CD4-positive, alpha-beta T cell (primary cell): ENCODE results near the gene SGIP1. TPM values are rescaled to one million over a fixed set of nuclear protein-coding genes. Genes with fewer than 3 reads are reported as not detected.

Experiments used
- ATAC-seq: fragments of 200-7000 bp; cut with Tn5 transposase; one replicate; pipeline ENCODE4 v1.10.0; 2022; ENCODE audit warnings: mild to moderate bottlenecking; ENCODE audit not compliant: poor library complexity
- CTCF ChIA-PET: fragments of 350-600 bp; sonication (Branson Sonifier 250); formaldehyde crosslinking; loops from one replicate; lab custom pipeline; 2021; ENCODE audit warnings: antibody characterized with exemption, inconsistent platforms; lab: Charles Lee
- POLR2A ChIA-PET: fragments of 350-600 bp; sonication (Branson Sonifier 250); formaldehyde crosslinking; loops from one replicate; lab custom pipeline; 2021; ENCODE audit warnings: antibody characterized with exemption, inconsistent platforms; lab: Charles Lee
- DNase-seq, 14 experiments: peaks; one replicate each; pipeline ENCODE4 v3.0.0-alpha.2; 2013 to 2020; ENCODE audit warnings: mixed read lengths in 2 of 14
- H3K27ac ChIP-seq, 2 donors: one replicate each; pipeline versions ENCODE4 v1.5.1 to v1.7.0; 2013; ENCODE audit warnings: low read length in 2 of 2, low read depth in 1 of 2, mild to moderate bottlenecking in 1 of 2
- H3K27me3 ChIP-seq, 2 experiments: 1 replicate in 1 of 2; 2 replicates in 1 of 2; pipeline versions ENCODE4 v1.6.1 to v1.7.0; 2013; ENCODE audit warnings: low read length in 2 of 2, control low read depth in 1 of 2, mild to moderate bottlenecking in 1 of 2, moderate library complexity in 1 of 2; ENCODE audit not compliant: insufficient read depth in 2 of 2, control insufficient read depth in 1 of 2
- H3K36me3 ChIP-seq: one replicate; pipeline ENCODE4 v1.6.1; 2013; ENCODE audit warnings: low read length, control low read depth; ENCODE audit not compliant: insufficient read depth
- H3K4me1 ChIP-seq: one replicate; pipeline ENCODE4 v1.6.1; 2013; ENCODE audit warnings: low read length, control low read depth; ENCODE audit not compliant: insufficient read depth
- H3K4me3 ChIP-seq: one replicate; pipeline ENCODE4 v1.5.1; 2013; ENCODE audit warnings: mild to moderate bottlenecking, low read length, moderate library complexity
- H3K9me3 ChIP-seq, 2 experiments: 1 replicate in 1 of 2; 2 replicates in 1 of 2; pipeline versions ENCODE4 v1.6.1 to v1.7.0; 2013; ENCODE audit warnings: low read length in 2 of 2, mild to moderate bottlenecking in 2 of 2, control low read depth in 1 of 2, moderate library complexity in 1 of 2; ENCODE audit not compliant: control insufficient read depth in 1 of 2, insufficient read depth in 1 of 2
- H3K27ac Mint-ChIP-seq: one replicate; pipeline ENCODE4 v1.8.0; 2020; ENCODE audit warnings: mixed read lengths
- H3K27me3 Mint-ChIP-seq: one replicate; pipeline ENCODE4 v1.8.0; 2021; ENCODE audit warnings: mixed read lengths
- H3K36me3 Mint-ChIP-seq: one replicate; pipeline ENCODE4 v1.8.0; 2021; ENCODE audit warnings: low read depth, mixed read lengths
- H3K4me1 Mint-ChIP-seq: one replicate; pipeline ENCODE4 v1.8.0; 2021; ENCODE audit warnings: low read depth, mixed read lengths
- H3K4me3 Mint-ChIP-seq: one replicate; pipeline ENCODE4 v1.8.0; 2020; ENCODE audit warnings: mild to moderate bottlenecking, mixed read lengths
- H3K9me3 Mint-ChIP-seq: one replicate; pipeline ENCODE4 v1.8.0; 2020; ENCODE audit warnings: mixed read lengths
- intact Hi-C, 2 experiments: fragments of 100-400 bp; cut with DNase I in 1 of 2; cut with micrococcal nuclease in 1 of 2; formaldehyde crosslinking; loops; one replicate each; pipeline versions ENCODE4 v1.15.1 to v1.9.0; 2023 to 2025; cut with DNase I, micrococcal nuclease
- total RNA-seq, 174 experiments: library from RNA in 2 of 174; stranded (reverse) in 2 of 174; gene quantifications; one replicate each; pipeline ENCODE4 v1.2.3 and lab custom pipeline; 2021 to 2026
- TF ChIP-seq, protein P1 (sequence below): fragments of 200-600 bp; IDR thresholded peaks from one replicate; pipeline ENCODE4 v1.8.0; 2022; ENCODE audit warnings: antibody characterized with exemption, mild to moderate bottlenecking

The SGIP1 gene
- total RNA-seq, 2 experiments from 2014 or later: 0.84 TPM; not detected in 1

DNA sequence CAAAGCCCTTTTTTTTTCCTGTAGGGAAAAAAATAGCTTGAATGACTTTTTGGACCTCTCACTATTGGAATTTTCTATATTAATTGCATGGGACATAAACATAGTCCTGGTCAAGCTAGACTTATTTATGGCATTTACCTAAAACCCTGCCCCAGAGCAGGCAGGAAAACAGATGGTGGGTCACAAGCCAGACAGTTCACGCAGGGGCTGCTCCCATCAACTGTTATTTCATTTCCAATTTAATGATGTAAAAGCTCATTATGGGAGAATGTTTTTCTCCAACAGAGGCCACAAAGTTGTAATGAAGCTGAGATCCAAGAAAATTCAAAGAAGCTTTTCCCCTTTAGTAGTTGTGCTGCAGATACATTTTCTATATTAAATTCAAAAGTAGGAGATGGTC is 99.2 kb downstream of the SGIP1 start:
- Mint-ChIP-seq H3K27me3 (peaks cover 4% of the 10 kb centered on the region), H3K9me3 (no peaks in the 10 kb centered on the region), H3K27ac (no peak overlapping the region), H3K4me3 (no peak overlapping the region), H3K36me3 (no peaks in the 10 kb centered on the region), H3K4me1 (no peaks in the 10 kb centered on the region)
- ATAC-seq: no peak
- TF ChIP-seq, protein P1, sequence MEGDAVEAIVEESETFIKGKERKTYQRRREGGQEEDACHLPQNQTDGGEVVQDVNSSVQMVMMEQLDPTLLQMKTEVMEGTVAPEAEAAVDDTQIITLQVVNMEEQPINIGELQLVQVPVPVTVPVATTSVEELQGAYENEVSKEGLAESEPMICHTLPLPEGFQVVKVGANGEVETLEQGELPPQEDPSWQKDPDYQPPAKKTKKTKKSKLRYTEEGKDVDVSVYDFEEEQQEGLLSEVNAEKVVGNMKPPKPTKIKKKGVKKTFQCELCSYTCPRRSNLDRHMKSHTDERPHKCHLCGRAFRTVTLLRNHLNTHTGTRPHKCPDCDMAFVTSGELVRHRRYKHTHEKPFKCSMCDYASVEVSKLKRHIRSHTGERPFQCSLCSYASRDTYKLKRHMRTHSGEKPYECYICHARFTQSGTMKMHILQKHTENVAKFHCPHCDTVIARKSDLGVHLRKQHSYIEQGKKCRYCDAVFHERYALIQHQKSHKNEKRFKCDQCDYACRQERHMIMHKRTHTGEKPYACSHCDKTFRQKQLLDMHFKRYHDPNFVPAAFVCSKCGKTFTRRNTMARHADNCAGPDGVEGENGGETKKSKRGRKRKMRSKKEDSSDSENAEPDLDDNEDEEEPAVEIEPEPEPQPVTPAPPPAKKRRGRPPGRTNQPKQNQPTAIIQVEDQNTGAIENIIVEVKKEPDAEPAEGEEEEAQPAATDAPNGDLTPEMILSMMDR: no peak
- no peaks in the 10 kb centered on the region for H3K27me3 ChIP-seq
- H3K4me3 ChIP-seq: no peak overlapping the region
- no peak overlapping the region for H3K27ac ChIP-seq
- H3K4me1 ChIP-seq: no peaks in the 10 kb centered on the region
- intact Hi-C loops: no loop called here
- ChIA-PET CTCF (no interaction called here), POLR2A (no interaction called here)
- H3K9me3 ChIP-seq: no peaks in the 10 kb centered on the region
- H3K36me3 ChIP-seq: no peaks in the 10 kb centered on the region
- DNase-seq: no peak

DNA sequence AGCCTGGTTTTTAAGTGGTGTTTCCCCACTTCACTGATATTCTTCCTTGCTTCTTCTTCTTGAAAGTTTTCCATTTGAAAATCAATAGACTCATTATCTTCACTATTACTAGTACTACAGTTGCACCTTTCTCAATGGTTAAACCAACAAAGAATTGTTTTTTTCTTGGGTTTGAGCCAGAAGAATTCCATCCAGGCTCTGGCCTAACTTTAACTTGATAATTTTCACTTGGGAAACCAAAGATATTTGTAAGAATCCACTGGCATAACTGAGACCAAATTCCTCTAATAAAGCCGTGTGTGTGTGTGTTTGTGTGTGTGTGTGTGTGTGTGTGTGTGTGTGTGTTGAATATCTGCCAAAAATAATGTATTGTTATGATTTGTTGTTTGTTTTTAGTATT is 103.2 kb downstream of the SGIP1 start:
- Histone ChIP-seq H3K27me3 (peaks cover 0 to 3% of the 10 kb centered on the region in 2 experiments), H3K27ac (no peak overlapping the region), H3K4me1 (no peaks in the 10 kb centered on the region), H3K4me3 (no peak overlapping the region), H3K9me3 (no peaks in the 10 kb centered on the region), H3K36me3 (no peaks in the 10 kb centered on the region)
- Mint-ChIP-seq H3K4me1 (no peaks in the 10 kb centered on the region), H3K9me3 (no peaks in the 10 kb centered on the region), H3K27ac (no peak overlapping the region), H3K4me3 (no peak overlapping the region), H3K27me3 (peaks cover 3% of the 10 kb centered on the region), H3K36me3 (no peaks in the 10 kb centered on the region)
- ChIA-PET POLR2A (no interaction called here), CTCF (no interaction called here)
- ATAC-seq (no peak), DNase-seq (no peak)
- intact Hi-C loops: no loop called here
- TF ChIP-seq, protein P1: no peak

DNA sequence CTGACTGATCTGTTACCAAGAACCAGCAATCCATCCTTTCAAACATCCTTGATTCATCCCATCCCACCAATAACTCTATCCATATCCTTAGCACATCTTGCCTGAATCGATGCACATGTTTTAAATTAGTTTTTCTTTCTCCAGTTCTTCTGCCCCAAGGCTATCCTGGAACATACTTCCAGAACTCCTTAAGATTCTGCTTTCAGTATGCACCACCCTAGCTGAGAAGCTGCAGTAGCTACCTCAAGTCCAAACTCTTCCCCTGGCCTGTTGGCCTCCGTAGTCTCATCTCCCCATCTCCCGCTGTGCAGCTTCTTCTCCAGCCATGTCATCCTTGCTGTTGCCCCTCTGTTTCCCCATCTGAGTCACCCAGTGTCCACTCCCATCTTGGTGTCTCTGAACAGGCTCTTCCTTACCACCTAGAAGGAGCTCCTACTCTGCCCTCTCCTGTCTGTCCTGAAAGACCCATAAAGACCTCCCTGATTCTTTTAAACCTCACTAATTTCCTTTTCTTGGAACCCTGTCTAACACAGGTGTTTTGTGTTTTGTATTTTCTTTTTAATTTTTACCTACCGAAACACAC is 108.0 kb downstream of the SGIP1 start:
- Mint-ChIP-seq H3K27me3 (peaks cover 4% of the 10 kb centered on the region), H3K4me3 (no peak overlapping the region), H3K36me3 (no peaks in the 10 kb centered on the region), H3K4me1 (no peaks in the 10 kb centered on the region), H3K27ac (no peak overlapping the region), H3K9me3 (no peaks in the 10 kb centered on the region)
- intact Hi-C loops: no loop called here
- ChIA-PET CTCF (no interaction called here), POLR2A (no interaction called here)
- no peak for ATAC-seq
- peaks cover 0 to 3% of the 10 kb centered on the region in 2 experiments for H3K27me3 ChIP-seq
- no peak overlapping the region for H3K4me3 ChIP-seq
- H3K9me3 ChIP-seq: no peaks in the 10 kb centered on the region
- DNase-seq: no peak
- H3K27ac ChIP-seq: no peak overlapping the region
- no peaks in the 10 kb centered on the region for H3K36me3 ChIP-seq
- TF ChIP-seq, protein P1: no peak
- no peaks in the 10 kb centered on the region for H3K4me1 ChIP-seq
